T-helper 9 cell (primary cell): ENCODE data around the gene FGF19.
"Not testable (repeated sequence)": the region's sequence is repeated elsewhere in the genome, so short reads cannot be mapped to it uniquely, and the experiment has no call there.

Experiments used
- DNase-seq: peaks from one replicate; pipeline ENCODE4 v3.0.0-alpha.2; 2020

FGF19 gene

GRCh38 chr11:69695581-69695980 lies 8.2 kb downstream of the FGF19 start:
- no peak for DNase-seq

- no peak for DNase-seq
Measured at GRCh38 chr11:69694781-69695180, 9.0 kb downstream of the FGF19 start.

GRCh38 chr11:69692422-69692821 lies 11.4 kb downstream of the FGF19 start:
- no peak for DNase-seq

- no peak for DNase-seq
Measured at GRCh38 chr11:69691463-69691862, 12.4 kb downstream of the FGF19 start.

- DNase-seq, result no peak
Measured at GRCh38 chr11:69689484-69690319, 14.1 kb downstream of the FGF19 start.

- DNase-seq, result not testable (repeated sequence)
Measured at GRCh38 chr11:69687969-69688771, 15.7 kb downstream of the FGF19 start.

DNA sequence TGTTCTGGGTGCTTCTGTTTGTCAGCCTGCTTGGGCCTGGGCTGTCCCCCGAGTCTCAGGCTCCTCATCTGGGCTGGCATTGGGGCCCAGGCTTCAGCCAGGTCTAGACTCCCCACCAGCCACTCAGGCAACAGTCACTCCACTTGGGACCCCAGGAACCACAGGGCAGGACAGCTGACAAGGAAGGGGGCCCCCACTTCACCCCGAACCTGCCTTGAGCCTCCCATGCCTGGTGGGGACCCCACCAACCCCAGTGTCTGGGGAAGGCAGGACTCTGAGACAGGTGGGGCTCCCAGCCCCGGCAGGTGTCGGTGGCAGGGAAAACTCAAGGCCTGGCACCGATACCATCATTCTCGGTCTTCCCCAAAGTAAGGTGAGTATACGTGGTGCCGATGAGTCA lies 17.0 kb downstream of the FGF19 start:
- no peak for DNase-seq

DNA sequence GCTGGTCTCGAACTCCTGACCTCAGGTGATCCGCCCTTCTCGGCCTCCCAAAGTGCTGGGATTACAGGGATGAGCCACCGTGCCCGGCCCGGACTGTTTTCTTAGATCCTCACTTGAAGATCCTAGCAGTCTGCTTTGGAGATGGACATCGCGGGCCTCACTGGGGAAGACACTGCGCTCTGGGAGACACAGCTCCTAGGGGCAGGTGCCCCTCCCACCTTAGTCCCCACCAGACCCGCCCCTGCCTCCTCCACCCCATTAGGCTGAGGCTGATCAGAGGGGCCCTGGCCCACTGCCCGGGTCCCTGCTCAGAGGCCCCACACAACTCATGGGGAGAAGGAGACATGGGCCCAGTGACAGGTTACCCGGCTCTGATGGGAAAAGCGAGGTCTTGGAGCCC lies 17.4 kb downstream of the FGF19 start:
- DNase-seq, result no peak

GRCh38 chr11:69685348-69685747 lies 18.5 kb downstream of the FGF19 start:
- no peak for DNase-seq

- DNase-seq, result no peak
Measured at GRCh38 chr11:69684651-69685050, 19.2 kb downstream of the FGF19 start.

DNA sequence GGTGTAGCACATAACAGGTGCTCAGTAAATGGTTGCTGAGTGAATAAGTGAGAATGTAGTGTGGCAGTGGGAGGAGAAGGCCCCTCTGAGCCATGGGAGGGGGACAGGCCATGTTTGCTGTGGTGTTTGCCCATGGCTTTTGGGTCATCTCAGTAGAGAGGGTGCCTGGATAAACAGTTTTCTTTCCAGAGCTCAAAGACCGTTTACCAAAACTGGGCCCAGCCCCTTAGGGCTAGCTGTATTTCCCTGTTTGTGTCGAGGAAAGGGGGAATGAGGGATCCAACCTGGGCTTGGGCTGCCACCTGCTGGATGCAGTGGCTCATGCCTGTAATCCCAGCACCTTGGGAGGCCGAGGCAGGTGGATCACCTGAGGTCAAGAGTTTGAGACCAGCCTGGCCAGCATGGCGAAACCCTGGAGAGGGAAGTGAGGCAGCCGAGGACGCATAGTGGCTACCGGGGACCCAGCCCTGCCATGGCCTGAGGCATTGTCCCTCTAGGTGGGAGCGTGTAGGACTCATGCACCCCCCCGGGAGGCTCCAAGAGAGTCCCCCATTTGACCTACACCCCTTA lies 20.0 kb downstream of the FGF19 start:
- no peak for DNase-seq

- no peak for DNase-seq
Measured at GRCh38 chr11:69682681-69683326, 21.0 kb downstream of the FGF19 start.

DNA sequence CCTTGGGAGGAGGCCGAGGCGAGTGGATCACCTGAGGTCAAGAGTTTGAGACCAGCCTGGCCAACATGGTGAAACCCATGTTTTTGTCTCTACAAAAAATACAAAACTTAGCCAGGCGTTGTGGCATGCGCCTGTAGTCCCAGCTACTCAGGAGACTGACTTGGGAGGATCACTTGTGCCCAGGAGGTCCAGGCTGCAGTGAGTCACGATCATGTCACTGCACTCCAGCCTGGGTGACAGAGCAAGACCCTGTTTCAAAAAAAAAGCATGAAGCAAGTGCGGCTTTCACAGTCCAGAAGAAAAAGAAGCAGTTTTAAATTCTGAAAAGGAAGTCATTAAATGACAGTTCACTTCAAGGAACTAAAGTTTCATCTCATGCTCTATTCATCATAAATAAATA lies 21.6 kb downstream of the FGF19 start:
- no peak for DNase-seq

GRCh38 chr11:69680688-69681087 lies 23.1 kb downstream of the FGF19 start:
- no peak for DNase-seq

- no peak for DNase-seq
Measured at GRCh38 chr11:69677749-69678148, 26.1 kb downstream of the FGF19 start.

DNA sequence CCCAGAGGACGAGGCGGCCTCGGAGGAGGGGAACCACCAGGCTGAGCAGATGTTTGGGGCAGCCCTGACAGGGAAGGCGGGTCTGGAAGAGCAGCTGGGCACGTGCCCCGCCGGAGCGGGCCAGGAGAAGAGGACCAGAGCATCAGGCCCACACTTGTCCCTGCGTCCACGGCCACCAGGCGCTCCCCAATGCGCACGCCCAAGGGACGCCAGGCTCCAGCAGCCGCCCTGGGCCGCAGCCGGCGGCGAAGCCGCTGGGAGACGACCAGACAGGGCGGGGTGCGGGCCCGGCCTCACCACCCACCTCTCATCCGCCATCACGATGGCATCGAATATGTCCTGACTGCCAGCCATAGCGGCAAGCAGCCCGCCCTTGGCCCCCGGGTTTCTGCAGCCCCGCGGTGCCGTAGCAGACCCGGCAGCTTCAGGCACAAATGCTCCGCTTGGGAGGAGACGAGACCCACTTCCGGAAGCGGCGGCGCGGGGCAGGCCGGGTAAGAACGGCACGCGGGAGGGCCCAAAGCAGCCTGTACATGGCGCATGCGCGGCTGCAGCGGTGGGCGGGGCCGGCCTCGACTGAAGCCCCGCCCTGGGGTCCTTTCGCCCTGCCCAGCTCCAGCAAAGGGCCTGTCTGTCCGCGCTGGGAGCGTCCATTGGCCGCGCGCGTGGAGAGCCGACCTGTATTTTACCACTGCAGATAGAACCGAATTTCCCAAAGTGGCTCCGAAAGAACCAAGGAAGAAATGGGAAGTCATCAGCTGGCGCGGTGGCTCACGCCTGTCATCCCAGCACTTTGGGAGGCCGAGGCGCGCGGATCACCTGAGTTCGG lies 28.7 kb downstream of the FGF19 start, which contains the start of gene LTO1:
Gene LTO1, minus strand, starts transcription at position 468 of the 829 bp plus-strand sequence. Its CDS starts 114 bp downstream, at position 354.
- peak; percentile 94 for DNase-seq

GRCh38 chr11:69674267-69674885 lies 29.4 kb downstream of the FGF19 start:
- no peak for DNase-seq

- no peak for DNase-seq
Measured at GRCh38 chr11:69671734-69672465, 31.9 kb downstream of the FGF19 start.

DNA sequence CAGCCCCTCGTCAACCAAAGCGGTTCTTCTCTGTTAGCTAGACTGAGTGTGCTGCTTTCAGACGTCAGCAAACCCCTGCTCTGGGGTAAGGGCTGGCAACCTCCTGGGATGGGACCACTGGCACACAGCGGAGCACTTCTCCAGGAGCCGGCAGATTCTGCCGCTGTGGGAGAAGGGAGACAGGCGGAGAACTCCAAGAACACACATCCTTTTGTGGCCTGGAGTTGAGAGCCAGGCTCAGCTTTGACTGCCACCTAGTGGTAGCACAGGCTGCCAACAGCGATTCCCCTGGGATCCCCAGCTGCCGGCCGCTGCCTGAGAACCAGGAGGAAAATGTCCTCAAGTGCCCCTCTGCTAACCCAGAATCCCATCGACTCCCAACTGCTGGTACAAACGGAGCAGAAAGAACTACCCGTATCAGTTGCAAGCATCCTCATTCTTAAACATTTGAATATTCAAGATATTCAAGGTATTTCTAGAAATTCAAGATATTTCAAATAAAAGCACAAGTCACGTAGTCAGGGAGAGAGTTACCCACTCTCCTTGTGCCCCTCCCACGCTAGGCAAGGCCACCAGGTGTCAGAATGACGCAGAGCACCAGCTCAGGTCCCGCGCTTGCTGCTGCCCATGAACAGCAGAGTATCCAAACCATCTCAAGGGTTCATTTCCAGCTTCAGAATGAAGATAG lies 33.5 kb downstream of the FGF19 start:
- peak; percentile 52 for DNase-seq

- no peak for DNase-seq
Measured at GRCh38 chr11:69669486-69669885, 34.3 kb downstream of the FGF19 start.
